Caco-2 (cell line): ENCODE results near the gene TSPAN15. TPM values are rescaled to one million over a fixed set of nuclear protein-coding genes. Genes with fewer than 3 reads are reported as not detected.

Experiments
- BruUV-seq: library from RNA; stranded (reverse); fragments of 400-500 nt; replicated peaks from 2 replicates; lab custom pipeline; 2021; lab: Mats Ljungman, UMichigan
- CTCF ChIA-PET: fragments of 300-600 bp; sonication (Branson Sonifier 250); formaldehyde crosslinking; loops from one replicate; lab custom pipeline; 2022; ENCODE audit warnings: antibody characterized with exemption; lab: Charles Lee
- POLR2A ChIA-PET: fragments of 300-600 bp; sonication (Branson Sonifier 250); formaldehyde crosslinking; loops from one replicate; lab custom pipeline; 2022; ENCODE audit warnings: antibody characterized with exemption; lab: Charles Lee
- DNase-seq, 2 experiments: peaks; one replicate each; pipeline versions ENCODE4 v3.0.0 to v3.0.0-alpha.2; 2020 to 2022
- H3K27me3 ChIP-seq: replicated peaks from 2 replicates; pipeline ENCODE4 v1.6.0; 2011; ENCODE audit warnings: low read length; ENCODE audit not compliant: control insufficient read depth, insufficient read depth
- H3K36me3 ChIP-seq: 2 replicates; pipeline ENCODE4 v1.5.1; 2011; ENCODE audit warnings: low read length; ENCODE audit not compliant: control insufficient read depth, insufficient read depth
- H3K4me1 ChIP-seq: fragments of 250-450 bp; sonication (Bioruptor Pico); 2 replicates; pipeline ENCODE4 v1.5.1; 2020; ENCODE audit warnings: mild to moderate bottlenecking
- H3K4me3 ChIP-seq: 2 replicates; pipeline ENCODE4 v1.5.1; 2011; ENCODE audit warnings: low read depth, mild to moderate bottlenecking, control low read depth, low read length
- H3K9me3 ChIP-seq: fragments of 250-450 bp; sonication (Bioruptor Pico); 2 replicates; pipeline ENCODE4 v1.5.1; 2020; ENCODE audit warnings: mild to moderate bottlenecking, moderate library complexity
- H3K27ac Mint-ChIP-seq: one replicate; pipeline ENCODE4 v1.8.0; 2022; ENCODE audit warnings: mixed read lengths; ENCODE audit not compliant: unreplicated experiment
- H3K27me3 Mint-ChIP-seq: one replicate; pipeline ENCODE4 v1.8.0; 2022; ENCODE audit warnings: mixed read lengths; ENCODE audit not compliant: insufficient read depth, unreplicated experiment
- H3K36me3 Mint-ChIP-seq: one replicate; pipeline ENCODE4 v1.8.0; 2022; ENCODE audit warnings: mild to moderate bottlenecking, mixed read lengths; ENCODE audit not compliant: insufficient read depth, unreplicated experiment
- H3K4me1 Mint-ChIP-seq: one replicate; pipeline ENCODE4 v1.8.0; 2022; ENCODE audit warnings: low read depth, mixed read lengths; ENCODE audit not compliant: unreplicated experiment
- H3K4me3 Mint-ChIP-seq: one replicate; pipeline ENCODE4 v1.8.0; 2022; ENCODE audit warnings: mild to moderate bottlenecking, moderate library complexity, mixed read lengths; ENCODE audit not compliant: unreplicated experiment
- H3K9me3 Mint-ChIP-seq: one replicate; pipeline ENCODE4 v1.8.0; 2022; ENCODE audit warnings: mixed read lengths; ENCODE audit not compliant: unreplicated experiment
- CTCF ChIP-seq, 2 experiments: fragments of 200-600 bp in 1 of 2; IDR thresholded peaks; 1 replicate in 1 of 2; 2 replicates in 1 of 2; pipeline versions ENCODE4 v1.5.1 to v1.8.0; 2011 to 2022; ENCODE audit warnings: antibody characterized with exemption in 1 of 2, control low read depth in 1 of 2, inconsistent platforms in 1 of 2, low read depth in 1 of 2, low read length in 1 of 2, mild to moderate bottlenecking in 1 of 2, moderate library complexity in 1 of 2; ENCODE audit not compliant: insufficient read depth in 1 of 2, severe bottlenecking in 1 of 2, unreplicated experiment in 1 of 2
- intact Hi-C: fragments of 100-400 bp; cut with micrococcal nuclease; formaldehyde crosslinking; loops from one replicate; pipeline ENCODE4 v1.10.0; 2022; ENCODE audit not compliant: unreplicated experiment
- total RNA-seq: library from RNA; stranded (reverse); gene quantifications from 2 replicates; pipeline ENCODE4 v1.2.3, GENCODE V29; 2022

TSPAN15 gene
- total RNA-seq, 1 experiment from 2014 or later: 86.5 TPM

GRCh38 chr10:69410487-69410886 lies 40.8 kb upstream of the TSPAN15 start:
- no peaks in the 10 kb centered on the region for H3K27me3 Mint-ChIP-seq
- no TSS peak for BruUV-seq
- Histone ChIP-seq H3K9me3 (no peaks in the 10 kb centered on the region), H3K27me3 (no peaks in the 10 kb centered on the region), H3K4me1 (peaks cover 13% of the 10 kb centered on the region), H3K36me3 (no peaks in the 10 kb centered on the region), H3K4me3 (no peak overlapping the region)
- peaks cover 15% of the 10 kb centered on the region for H3K4me1 Mint-ChIP-seq
- intact Hi-C loops: no loop called here
- ChIA-PET POLR2A (no interaction called here), CTCF (no interaction called here)
- H3K36me3 Mint-ChIP-seq: peaks cover 17% of the 10 kb centered on the region
- H3K4me3 Mint-ChIP-seq: no peak overlapping the region
- H3K27ac Mint-ChIP-seq: no peak overlapping the region
- H3K9me3 Mint-ChIP-seq: no peaks in the 10 kb centered on the region
- DNase-seq: no peak
- no peak for TF ChIP-seq CTCF (IDR thresholded peaks at IDR 0.05; ENCODE audit: insufficient read depth in 1 of 2, low read depth in 1 of 2, low read length in 1 of 2, severe bottlenecking in 1 of 2, unreplicated experiment in 1 of 2)

GRCh38 chr10:69411476-69411875 lies 39.8 kb upstream of the TSPAN15 start:
- no TSS peak for BruUV-seq
- Mint-ChIP-seq H3K27ac (no peak overlapping the region), H3K27me3 (no peaks in the 10 kb centered on the region), H3K4me1 (peaks cover 15% of the 10 kb centered on the region), H3K4me3 (no peak overlapping the region), H3K36me3 (peaks cover 11% of the 10 kb centered on the region), H3K9me3 (no peaks in the 10 kb centered on the region)
- CTCF ChIA-PET: interaction anchor here (0.6 kb wide), 1 partner anchor 22 kb away, joined by 3 read pairs; no protein-coding TSS in a partner anchor
- H3K4me3 ChIP-seq: no peak overlapping the region
- no peaks in the 10 kb centered on the region for H3K27me3 ChIP-seq
- intact Hi-C loops: no loop called here
- H3K9me3 ChIP-seq: no peaks in the 10 kb centered on the region
- TF ChIP-seq CTCF (IDR thresholded peaks at IDR 0.05; ENCODE audit: insufficient read depth in 1 of 2, low read depth in 1 of 2, low read length in 1 of 2, severe bottlenecking in 1 of 2, unreplicated experiment in 1 of 2): no peak
- no peaks in the 10 kb centered on the region for H3K36me3 ChIP-seq
- no peak for DNase-seq
- POLR2A ChIA-PET: interaction anchor here (0.7 kb wide), 1 partner anchor 14 kb away, joined by 4 read pairs; no protein-coding TSS in a partner anchor
- peaks cover 13% of the 10 kb centered on the region for H3K4me1 ChIP-seq

- Histone ChIP-seq H3K4me1 (peaks cover 21% of the 10 kb centered on the region), H3K9me3 (no peaks in the 10 kb centered on the region), H3K36me3 (no peaks in the 10 kb centered on the region), H3K4me3 (no peak overlapping the region), H3K27me3 (no peaks in the 10 kb centered on the region)
- Mint-ChIP-seq H3K4me1 (peaks cover 15% of the 10 kb centered on the region), H3K9me3 (no peaks in the 10 kb centered on the region), H3K27me3 (no peaks in the 10 kb centered on the region), H3K4me3 (no peak overlapping the region), H3K27ac (no peak overlapping the region), H3K36me3 (peaks cover 6% of the 10 kb centered on the region)
- CTCF ChIA-PET: no interaction called here
- no peak for TF ChIP-seq CTCF (IDR thresholded peaks at IDR 0.05; ENCODE audit: insufficient read depth in 1 of 2, low read depth in 1 of 2, low read length in 1 of 2, severe bottlenecking in 1 of 2, unreplicated experiment in 1 of 2)
- POLR2A ChIA-PET: no interaction called here
- BruUV-seq: no TSS peak
- intact Hi-C loops: no loop called here
- no peak for DNase-seq
Measured at GRCh38 chr10:69412232-69412790, 39.0 kb upstream of the TSPAN15 start.
